Measurements from ENCODE around the gene RPN2.

Gene RPN2

GRCh38 chr20:37273988-37274387, 94.9 kb downstream of the RPN2 start:
- no peak for DNase-seq

GRCh38 chr20:37274851-37275524, 95.9 kb downstream of the RPN2 start:
- DNase-seq, result no peak

- no peak for DNase-seq
Measured at GRCh38 chr20:37276494-37277252, 97.5 kb downstream of the RPN2 start.

DNA sequence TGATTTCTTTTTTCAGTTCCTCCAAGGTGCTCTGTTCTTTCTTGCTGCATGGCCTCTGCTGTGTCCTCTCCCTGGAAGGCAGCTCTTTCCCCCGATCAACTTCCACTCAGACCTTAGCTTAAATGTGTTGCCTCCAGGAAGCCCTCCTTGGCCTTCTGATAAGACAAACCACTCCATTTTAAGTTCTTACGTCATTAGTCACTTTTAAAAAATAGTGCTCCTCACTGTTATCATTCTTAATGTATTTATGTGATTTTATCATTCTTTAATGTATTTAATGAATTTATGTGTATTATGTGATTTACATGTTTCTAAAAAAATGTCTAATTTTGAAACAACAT, 98.1 kb downstream of the RPN2 start:
- DNase-seq, result no peak

DNA sequence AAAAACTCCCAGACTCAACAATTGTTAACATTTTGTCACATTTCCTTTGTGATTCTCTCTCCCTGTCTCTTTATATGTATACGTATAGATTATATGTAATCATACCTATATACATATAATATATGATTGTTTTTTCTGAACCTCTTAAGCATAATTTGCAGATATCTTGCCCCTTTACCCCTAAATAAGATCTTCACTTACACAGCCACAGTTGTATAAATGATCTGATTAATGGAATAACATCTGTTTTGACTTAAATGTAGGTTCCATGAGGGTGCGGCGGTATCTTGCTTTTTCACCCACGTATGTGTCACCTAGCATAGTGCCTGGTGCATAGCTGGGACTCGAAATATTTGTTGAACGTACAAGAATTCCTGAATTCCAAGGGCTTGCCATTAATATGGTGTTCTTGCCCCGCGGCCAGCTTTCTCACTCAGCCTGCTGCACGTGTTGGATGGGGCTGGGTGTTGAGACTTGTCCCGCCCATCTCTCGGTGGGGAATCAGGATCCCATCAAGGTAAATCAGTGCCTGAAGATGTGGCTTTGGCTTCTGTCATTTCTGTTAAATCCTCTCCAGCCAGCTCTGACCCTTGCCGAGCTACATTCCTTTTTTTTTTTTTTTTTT, 99.9 kb downstream of the RPN2 start:
- no peak for DNase-seq

DNA sequence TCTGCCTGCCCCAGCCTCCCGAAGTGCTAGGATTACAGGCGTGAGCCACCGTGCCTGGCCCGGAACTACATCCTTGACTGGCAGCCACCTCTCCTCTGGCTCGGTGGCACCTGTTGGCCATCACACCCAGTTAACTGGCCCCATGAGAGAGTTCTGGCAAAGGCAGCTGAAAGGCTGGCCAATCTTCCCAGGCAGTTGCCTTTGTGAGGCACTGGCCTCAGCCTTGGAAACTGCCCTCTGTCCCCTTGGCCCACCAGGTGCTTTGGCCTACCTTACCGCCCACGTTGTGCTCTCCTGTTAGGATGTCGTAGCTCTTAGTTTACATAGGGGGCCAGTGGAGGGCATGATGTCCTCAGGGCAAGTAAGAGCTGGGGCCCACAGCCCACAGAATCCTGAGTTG, 100.7 kb downstream of the RPN2 start:
- DNase-seq, result no peak

- no peak for DNase-seq
Measured at GRCh38 chr20:37280403-37280802, 101.3 kb downstream of the RPN2 start.

DNA sequence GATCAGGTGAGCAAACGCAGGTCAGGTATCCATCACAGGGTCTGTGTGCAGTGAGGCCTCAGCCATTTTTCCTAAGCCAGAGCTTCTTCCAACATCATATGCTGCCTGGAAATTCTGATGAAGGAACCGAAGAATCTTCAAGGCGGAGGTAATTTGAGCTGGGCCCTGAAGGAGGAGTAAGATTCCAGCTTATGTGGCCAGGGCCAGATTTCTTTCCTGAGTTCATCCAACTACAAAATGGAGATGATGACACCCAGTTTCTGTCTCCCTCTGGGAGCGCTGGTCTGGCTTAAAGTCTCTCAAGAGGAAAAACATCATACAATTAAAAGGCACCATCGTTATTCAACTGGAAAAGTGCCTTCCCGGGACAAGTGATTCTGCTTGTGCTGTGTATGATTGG, 103.4 kb downstream of the RPN2 start:
- no peak for DNase-seq

DNA sequence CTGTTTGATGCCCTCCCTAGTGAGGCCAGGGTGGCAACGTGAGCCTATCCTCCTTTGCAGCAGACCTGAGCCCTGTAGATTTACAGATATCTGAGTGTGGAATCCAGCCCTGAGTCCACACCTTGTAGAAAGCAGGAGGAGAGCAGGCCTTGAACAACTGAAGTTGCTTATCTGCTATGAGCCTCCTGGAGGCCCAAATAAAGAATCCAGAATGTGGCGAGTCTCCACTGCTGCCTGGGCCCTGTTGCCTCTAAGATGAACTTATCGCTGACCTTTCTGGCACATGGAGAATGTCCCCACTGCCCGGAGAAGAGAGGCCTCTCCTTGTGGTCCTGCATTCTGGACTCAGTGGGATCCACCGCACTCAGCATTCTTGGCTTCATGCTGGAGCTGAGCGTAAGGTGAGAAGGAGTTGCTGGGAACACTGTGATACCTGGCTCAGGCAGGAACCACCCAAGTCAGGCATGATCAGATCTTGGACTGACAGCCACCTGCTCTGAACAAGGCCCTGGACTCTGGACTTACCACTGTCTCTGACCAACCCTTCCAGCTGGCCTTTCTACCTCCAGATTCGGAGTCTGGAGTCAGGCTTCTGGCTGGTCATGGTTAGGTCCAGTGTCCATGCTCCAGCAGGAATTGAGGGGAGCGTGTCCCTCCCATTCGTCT, 104.5 kb downstream of the RPN2 start:
- no peak for DNase-seq

- DNase-seq, result no peak
Measured at GRCh38 chr20:37284691-37285161, 105.6 kb downstream of the RPN2 start.

- no peak for DNase-seq
Measured at GRCh38 chr20:37285664-37286374, 106.7 kb downstream of the RPN2 start.

GRCh38 chr20:37288091-37288490, 109.0 kb downstream of the RPN2 start:
- no peak for DNase-seq

DNA sequence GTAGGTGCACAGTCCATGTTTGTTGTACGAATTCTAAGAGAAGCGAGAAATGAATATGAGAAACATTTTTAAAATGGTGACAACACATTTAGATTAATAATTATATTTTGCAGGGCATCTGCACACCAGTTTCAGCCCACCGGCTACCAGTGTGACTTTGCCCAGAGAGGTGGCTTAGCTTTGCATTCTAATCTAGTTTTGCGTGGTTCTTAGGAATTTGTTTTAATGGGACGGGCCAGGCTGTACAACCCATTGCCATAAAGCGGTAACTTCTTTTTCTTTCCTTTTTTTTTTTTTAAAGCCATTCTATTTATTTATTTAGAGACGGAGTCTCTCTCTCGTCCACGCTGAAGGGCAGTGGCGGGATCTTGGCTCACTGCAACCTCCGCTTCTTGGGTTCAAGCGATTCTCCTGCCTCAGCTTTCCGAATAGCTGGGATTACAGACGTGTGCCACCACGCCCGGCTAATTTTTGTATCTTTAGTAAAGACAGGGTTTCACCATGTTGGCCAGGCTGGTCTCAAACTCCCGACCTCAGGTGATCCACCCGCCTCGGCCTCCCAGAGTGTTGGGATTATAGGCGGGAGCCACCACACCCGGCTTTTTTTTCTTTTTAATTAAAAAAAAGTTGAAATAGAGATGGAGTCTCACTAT, 111.2 kb downstream of the RPN2 start:
- DNase-seq, result no peak

Data from activated gamma-delta T cell treated with Interleukin-2 at 50 U/mL for 16 hours (primary cell).